Urothelium cell line (cell line): ENCODE data around the gene LRRC73.
A peak's percentile ranks its signal among the peaks of the same experiment; 100 is the strongest.
"Not testable (repeated sequence)": the region's sequence is repeated elsewhere in the genome, so short reads cannot be mapped to it uniquely, and the experiment has no call there.

Source experiments
- DNase-seq: peaks from one replicate; pipeline ENCODE4 v3.0.0; 2011; ENCODE audit warnings: low spot score, mixed read lengths
- FAIRE-seq: peaks from 2 replicates; lab custom pipeline; 2011; peaks lifted over from hg19 to GRCh38; lab: Jason Lieb, UNC

The LRRC73 gene

DNA sequence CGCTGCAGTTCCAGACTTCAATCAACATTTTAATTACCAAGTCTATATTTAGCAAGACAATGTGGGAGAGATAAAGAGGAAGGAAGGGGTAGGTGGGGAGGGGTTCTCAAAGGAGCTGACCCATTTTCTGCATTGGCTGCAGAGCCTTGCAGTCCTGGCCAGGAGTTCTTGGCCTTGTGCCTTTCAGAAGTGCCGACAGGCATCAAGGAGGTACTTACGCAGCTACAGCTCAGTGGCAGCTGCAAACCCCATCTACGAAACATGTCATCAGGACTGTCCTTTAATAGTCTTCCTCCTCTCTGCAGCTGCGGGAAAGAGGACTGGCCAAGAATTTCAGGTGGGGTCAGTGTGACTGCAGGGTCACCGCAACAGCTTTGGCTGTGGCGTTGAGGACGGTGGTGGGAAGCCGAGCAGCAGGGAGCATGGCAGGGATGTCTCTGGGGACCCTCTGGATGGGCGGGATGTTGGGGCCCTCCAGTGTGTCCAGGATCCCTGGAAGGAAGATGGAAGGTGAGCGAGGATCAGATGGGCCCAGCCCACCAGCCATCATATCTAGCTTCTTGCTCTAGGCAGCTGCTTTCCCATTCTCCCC is 1.8 kb upstream of the LRRC73 start:
- DNase-seq (no peak), FAIRE-seq (no peak)

GRCh38 chr6:43510827-43511163 is 649 bp upstream of the LRRC73 start:
- DNase-seq = no peak
- FAIRE-seq = no peak

DNA sequence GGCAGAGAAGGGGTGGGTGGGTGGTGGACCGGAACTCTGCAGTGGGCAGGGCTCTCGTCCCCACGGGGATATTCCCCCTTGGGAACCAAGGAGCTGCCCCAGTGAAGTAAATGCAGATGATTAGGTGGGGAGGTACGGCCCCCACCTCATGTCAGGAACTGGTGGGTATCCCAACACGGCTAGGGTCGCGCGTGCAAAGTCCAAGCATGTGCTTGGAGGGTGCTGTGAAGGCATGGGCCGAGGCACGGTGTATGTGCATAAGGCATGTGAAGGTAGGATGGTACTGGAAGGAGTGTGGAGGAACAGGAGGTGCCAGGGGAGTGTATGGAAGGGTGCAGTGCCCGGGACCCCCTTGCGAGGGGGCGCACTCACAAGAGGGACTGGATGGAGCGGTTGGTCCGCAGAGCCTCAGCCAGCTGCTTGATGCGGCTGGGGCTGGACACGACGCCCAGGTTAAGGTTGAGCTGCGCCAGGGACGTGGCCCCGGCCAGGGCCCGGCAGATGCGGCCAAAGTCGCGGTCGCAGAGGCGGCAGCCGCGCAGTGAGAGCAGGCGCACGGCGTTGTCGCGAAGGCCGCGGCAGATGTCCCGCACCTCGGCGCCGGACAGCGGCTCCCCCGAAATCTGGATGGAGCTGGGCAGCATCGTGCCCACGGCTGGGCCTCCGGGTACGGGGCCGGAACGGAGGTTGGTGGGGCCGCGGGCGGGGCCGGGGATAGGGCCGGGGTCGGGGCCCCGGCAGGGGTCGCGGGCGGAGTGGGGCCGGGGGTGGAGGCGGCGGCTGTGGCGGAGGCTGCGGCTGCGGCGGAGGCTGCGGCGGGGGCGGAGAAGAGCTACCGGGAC is 783 bp downstream of the LRRC73 start:
- DNase-seq (no peak), FAIRE-seq (no peak)

DNA sequence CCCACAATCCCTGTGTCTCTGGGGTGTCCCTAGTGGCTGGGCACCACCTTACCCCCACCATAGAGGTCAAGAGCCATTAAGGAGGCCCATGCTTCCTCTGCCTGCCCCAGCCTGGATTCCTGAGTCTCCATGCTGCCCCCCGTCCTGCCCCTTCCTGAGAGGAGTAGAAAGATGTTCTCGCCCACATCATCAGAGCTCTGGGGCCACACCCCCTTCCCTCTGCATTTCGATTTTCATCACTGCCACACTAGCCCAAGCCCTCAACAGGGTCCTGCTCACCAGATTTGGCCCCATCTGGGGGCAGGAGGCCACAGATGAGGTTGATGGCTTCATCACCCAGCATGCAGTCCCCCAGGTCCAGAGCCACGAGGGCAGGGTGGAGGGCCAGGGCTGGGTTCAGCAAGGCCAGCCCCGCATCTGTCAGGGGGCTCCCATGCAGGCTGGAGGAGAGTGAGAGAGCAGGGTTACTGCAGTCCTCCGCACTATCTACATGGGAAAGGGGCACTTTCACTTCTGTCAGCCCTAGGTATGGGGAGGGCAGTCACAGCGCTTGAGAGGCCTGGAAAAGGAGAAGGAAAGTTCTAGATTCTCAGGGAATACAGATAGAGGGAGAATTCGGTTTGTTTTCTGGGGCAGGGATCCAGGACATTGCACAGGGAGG is 1.5 kb downstream of the LRRC73 start:
- DNase-seq (no peak), FAIRE-seq (no peak)

DNA sequence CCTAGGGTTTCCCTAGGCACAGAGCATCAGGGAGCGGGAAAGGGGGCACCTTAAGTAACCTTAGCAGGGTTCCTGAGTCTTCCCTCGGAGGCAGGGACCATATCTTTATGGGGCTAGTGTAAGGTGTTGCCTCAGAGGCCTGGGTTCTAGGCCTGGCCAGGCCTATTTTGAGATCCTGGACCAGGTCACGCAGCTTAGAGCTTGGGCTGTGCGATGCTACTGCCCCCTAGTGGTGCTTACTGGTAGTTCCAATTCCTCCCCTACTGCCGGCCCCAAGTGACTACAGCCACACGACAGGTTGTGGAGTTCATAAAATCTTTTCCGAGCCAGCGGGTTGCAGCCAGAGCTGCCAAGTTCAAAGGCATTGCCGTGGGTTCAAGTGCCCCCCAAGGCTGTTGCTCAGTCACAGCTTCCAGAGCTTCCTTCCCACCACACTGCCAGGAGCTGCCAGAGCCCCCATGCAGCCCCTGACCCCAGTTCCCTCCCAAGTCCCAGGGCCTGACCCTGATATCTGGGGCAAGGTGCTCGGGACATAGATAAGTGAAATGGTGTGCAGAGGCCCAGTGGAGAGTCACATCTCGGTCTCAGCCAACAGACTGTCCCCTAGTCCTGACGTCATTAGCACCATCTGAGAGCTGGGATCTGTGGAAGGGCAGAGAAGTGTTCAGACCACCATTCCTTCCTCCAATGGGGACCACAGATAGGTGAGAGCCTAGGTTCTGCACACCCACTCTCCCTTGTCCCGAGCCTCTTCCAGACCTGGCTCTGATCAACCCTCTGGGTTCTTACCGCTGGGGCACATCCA is 3.3 kb downstream of the LRRC73 start:
- no peak for FAIRE-seq

DNA sequence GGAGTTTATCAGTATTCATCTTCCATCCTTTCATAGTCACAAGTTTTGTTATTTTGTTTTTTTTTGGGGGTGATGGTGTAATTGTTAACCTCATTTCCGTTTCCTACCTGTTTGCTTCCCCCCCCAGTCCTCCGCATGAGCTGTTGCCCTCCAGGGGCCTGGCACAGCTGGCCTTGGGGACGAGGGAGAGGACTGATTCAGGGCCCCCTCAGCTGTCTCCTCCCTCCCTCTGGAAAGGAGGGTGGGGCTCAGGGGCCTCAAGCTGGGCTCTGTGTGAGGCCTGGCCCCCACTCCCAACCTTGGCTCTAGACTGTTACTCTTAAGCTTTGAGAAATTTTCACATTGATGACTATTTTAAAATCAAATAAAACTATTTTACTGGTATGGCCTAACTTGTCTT is 4.0 kb downstream of the LRRC73 start:
- no peak for DNase-seq
- FAIRE-seq = no peak

More for the DNA sequence above, 3.3 kb downstream of the LRRC73 start:
- peak; percentile 82 for DNase-seq

- DNase-seq (no peak), FAIRE-seq (no peak)
These were observed 4.4 kb downstream of the LRRC73 start for GRCh38 chr6:43505718-43506117.

DNA sequence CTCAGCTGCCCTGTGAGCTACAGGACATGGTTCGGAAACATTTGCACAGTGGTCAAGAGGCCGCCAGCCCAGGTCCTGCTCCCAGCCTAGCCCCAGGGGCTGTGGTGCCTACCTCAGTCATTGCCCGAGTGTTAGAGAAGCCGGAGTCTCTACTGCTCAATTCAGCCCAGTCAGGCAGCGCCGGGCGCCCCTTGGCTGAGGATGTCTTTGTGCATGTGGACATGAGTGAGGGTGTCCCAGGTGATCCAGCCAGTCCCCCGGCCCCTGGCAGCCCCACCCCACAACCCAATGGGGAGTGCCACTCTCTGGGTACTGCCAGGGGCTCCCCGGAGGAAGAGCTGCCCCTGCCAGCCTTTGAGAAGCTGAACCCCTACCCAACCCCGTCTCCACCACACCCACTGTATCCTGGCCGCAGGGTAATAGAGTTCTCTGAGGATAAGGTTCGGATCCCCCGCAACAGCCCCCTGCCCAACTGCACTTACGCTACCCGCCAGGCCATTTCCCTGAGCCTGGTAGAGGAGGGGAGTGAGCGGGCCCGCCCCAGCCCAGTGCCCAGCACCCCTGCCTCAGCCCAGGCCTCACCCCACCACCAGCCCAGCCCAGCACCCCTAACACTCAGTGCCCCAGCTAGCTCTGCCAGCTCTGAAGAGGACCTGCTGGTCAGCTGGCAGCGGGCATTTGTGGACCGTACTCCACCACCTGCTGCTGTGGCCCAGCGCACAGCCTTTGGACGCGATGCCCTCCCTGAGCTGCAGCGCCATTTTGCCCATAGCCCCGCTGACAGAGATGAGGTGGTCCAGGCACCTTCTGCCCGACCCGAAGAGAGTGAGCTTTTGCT is 5.2 kb downstream of the LRRC73 start:
- DNase-seq (no peak), FAIRE-seq (no peak)

DNA sequence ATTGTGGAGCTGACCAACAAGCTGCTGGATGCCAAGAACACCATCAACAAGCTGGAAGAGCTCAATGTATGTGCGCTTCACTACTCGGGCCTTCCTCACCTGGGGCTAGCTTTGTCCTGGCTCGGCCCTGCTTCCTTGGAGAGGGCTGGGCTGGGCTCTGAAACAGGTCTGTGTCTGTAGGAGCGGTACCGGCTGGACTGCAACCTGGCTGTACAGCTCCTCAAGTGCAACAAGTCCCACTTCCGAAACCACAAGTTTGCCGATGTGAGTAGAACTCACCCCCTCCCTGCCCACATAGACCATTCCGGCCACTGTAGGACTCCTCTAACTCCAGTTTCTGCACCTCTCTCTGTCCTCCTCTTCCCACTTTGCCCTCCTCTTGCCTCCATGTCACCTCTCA is 6.7 kb downstream of the LRRC73 start:
- FAIRE-seq (no peak), DNase-seq (no peak)

- no peak for DNase-seq
- FAIRE-seq = no peak
These were observed 7.5 kb downstream of the LRRC73 start for GRCh38 chr6:43502666-43503065.

GRCh38 chr6:43500921-43501320 is 9.2 kb downstream of the LRRC73 start:
- FAIRE-seq (no peak), DNase-seq (no peak)

DNA sequence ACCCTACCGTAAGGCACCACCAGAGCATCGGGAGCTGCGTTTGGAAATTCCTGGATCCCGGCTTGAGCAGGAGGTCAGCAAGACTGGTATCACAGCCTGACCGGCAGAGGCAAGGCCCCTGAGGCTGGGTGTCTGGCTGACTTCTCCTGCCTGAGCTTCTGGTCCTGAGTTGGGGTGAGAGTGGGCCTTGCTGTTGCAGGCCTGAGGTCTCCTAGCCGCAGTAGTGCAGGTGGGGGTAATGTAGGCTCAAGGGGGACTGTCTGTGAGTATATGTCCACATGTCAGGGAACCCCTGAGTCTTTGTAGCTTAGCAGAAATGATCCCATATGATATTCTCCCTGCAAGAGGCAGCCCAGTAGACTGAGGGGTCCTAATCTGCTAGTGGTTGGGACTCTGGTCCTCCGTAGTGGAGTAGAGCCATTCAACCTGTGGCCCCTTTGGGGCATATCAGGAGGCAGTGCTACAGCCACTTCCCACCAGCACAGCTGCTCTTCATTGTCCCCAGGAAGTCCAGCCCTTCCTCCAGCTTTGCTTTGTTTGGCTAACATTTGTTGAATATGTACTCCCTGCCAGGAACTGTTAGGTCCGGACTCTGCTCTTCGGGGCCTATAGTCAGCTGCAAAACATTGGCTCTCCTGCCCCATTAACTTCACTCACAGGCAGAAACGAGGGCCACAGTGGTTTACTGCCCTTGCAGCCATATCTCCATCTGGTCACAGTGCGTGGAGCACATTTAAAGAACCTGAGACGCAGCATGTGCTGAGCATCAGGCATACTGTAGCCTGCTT is 10.9 kb downstream of the LRRC73 start:
- no peak for FAIRE-seq
- no peak for DNase-seq

GRCh38 chr6:43498291-43498690 is 11.9 kb downstream of the LRRC73 start:
- DNase-seq, FAIRE-seq: not testable (repeated sequence)

GRCh38 chr6:43497689-43498088 is 12.5 kb downstream of the LRRC73 start:
- no peak for DNase-seq
- no peak for FAIRE-seq

GRCh38 chr6:43497129-43497396 is 13.1 kb downstream of the LRRC73 start:
- FAIRE-seq (no peak), DNase-seq (no peak)

- FAIRE-seq (no peak), DNase-seq (peak; percentile 76)
These were observed 13.6 kb downstream of the LRRC73 start for GRCh38 chr6:43496370-43497128.

GRCh38 chr6:43495409-43495941 is 14.7 kb downstream of the LRRC73 start:
- peak; percentile 48 for DNase-seq
- FAIRE-seq = no peak

GRCh38 chr6:43494766-43495165 is 15.4 kb downstream of the LRRC73 start:
- FAIRE-seq (no peak), DNase-seq (no peak)

DNA sequence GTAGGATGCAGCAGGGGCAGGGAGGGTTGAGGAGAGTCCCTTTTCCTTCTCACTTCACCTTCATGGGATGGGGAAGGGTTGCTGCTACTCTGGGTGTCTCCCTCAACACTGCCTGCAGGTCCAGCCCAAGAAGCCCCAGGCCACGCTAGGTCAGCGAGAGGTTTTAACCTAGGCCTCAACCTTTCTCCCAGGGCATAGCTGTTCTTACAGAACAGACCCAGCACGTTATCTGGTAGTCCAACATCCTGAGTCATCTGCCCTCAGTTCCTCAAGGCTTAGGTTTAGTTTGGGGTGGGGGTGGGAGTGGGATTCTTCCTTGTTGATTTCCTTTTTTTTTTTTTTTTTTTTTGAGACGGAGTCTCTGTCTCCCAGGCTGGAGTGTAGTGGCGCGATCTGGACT is 15.8 kb downstream of the LRRC73 start:
- DNase-seq = no peak
- FAIRE-seq = no peak
